Suprapubic skin (tissue), 4 donors: ENCODE results near the gene ATP5MC3. TPM values are rescaled to one million over a fixed set of nuclear protein-coding genes. Genes with fewer than 3 reads are reported as not detected.

Source experiments
- DNase-seq, 2 donors: peaks; one replicate each; pipeline ENCODE4 v3.0.0-alpha.2; 2019; ENCODE audit warnings: low spot score in 2 of 2
- H3K27ac ChIP-seq: fragments of 200-600 bp; sonication (generic); one replicate; pipeline ENCODE4 v1.5.1; 2019
- H3K27me3 ChIP-seq: fragments of 200-600 bp; sonication (generic); one replicate; pipeline ENCODE4 v1.5.1; 2019
- H3K36me3 ChIP-seq: fragments of 200-600 bp; sonication (generic); one replicate; pipeline ENCODE4 v1.5.1; 2019
- H3K4me1 ChIP-seq: fragments of 200-600 bp; sonication (generic); one replicate; pipeline ENCODE4 v1.5.1; 2019
- H3K4me3 ChIP-seq: fragments of 200-600 bp; sonication (generic); one replicate; pipeline ENCODE4 v1.5.1; 2019; ENCODE audit warnings: mild to moderate bottlenecking
- H3K9me3 ChIP-seq: fragments of 200-600 bp; sonication (generic); one replicate; pipeline ENCODE4 v1.5.1; 2019
- CTCF ChIP-seq, 2 donors: fragments of 200-600 bp in 1 of 2; fragments of 450-650 bp in 1 of 2; sonication (generic) in 1 of 2; IDR thresholded peaks; one replicate each; pipeline ENCODE4 v1.5.1; 2016 to 2019; ENCODE audit warnings: antibody characterized with exemption in 2 of 2, mild to moderate bottlenecking in 1 of 2, moderate library complexity in 1 of 2
- EP300 ChIP-seq: sonication (generic); formaldehyde crosslinking; IDR thresholded peaks from one replicate; pipeline ENCODE4 v1.6.1; 2017; ENCODE audit warnings: antibody characterized with exemption
- POLR2A ChIP-seq, 2 donors: fragments of 450-650 bp; IDR thresholded peaks; one replicate each; pipeline ENCODE4 v1.6.1; 2017; ENCODE audit warnings: antibody characterized with exemption in 2 of 2, mild to moderate bottlenecking in 2 of 2, moderate library complexity in 2 of 2
- POLR2AphosphoS5 ChIP-seq, 3 donors: sonication (generic); formaldehyde crosslinking; IDR thresholded peaks; one replicate each; pipeline ENCODE4 v1.6.1; 2017; ENCODE audit warnings: antibody characterized with exemption in 3 of 3
- WGBS: methylation state at CpG from one replicate; pipeline ENCODE4 v1.1.5; 2018; 5-methylcytosine and 5-hydroxymethylcytosine counted together
- total RNA-seq, 4 donors: library from RNA; depleted of rRNA; stranded (reverse); fragments of >200 nt; gene quantifications; one replicate each; pipeline ENCODE4 v1.1.0, GENCODE V29; 2016

The ATP5MC3 gene
- total RNA-seq, 4 donors from 2014 or later: 87.9 to 150 (median 145) TPM

- no peak for DNase-seq
- Histone ChIP-seq H3K9me3 (no peaks in the 10 kb centered on the region), H3K4me1 (no peaks in the 10 kb centered on the region), H3K4me3 (no peak overlapping the region), H3K36me3 (no peaks in the 10 kb centered on the region), H3K27me3 (peaks cover 4% of the 10 kb centered on the region), H3K27ac (no peak overlapping the region)
- TF ChIP-seq POLR2AphosphoS5 (IDR thresholded peaks at IDR 0.05) (no peak), POLR2A (IDR thresholded peaks at IDR 0.05) (no peak), CTCF (IDR thresholded peaks at IDR 0.05) (no peak), EP300 (no peak)
These were observed 37.0 kb upstream of the ATP5MC3 start for GRCh38 chr2:175218551-175218950.

GRCh38 chr2:175207741-175208438 lies 26.4 kb upstream of the ATP5MC3 start:
- no peaks in the 10 kb centered on the region for H3K27me3 ChIP-seq
- H3K9me3 ChIP-seq: no peaks in the 10 kb centered on the region
- no peak for DNase-seq
- H3K4me3 ChIP-seq: no peak overlapping the region
- H3K36me3 ChIP-seq: no peaks in the 10 kb centered on the region
- no peak overlapping the region for H3K27ac ChIP-seq
- H3K4me1 ChIP-seq: no peaks in the 10 kb centered on the region
- TF ChIP-seq CTCF (IDR thresholded peaks at IDR 0.05) (no peak), POLR2AphosphoS5 (IDR thresholded peaks at IDR 0.05) (no peak), POLR2A (IDR thresholded peaks at IDR 0.05) (no peak)
- WGBS: 65% methylated on average over 6 of the region's 6 CpGs

- no peak overlapping the region for H3K27ac ChIP-seq
- H3K27me3 ChIP-seq: no peaks in the 10 kb centered on the region
- H3K36me3 ChIP-seq: no peaks in the 10 kb centered on the region
- no peak overlapping the region for H3K4me3 ChIP-seq
- no peaks in the 10 kb centered on the region for H3K9me3 ChIP-seq
- WGBS: 65% methylated on average over 3 of the region's 3 CpGs
- no peak for TF ChIP-seq POLR2AphosphoS5 (IDR thresholded peaks at IDR 0.05)
- no peak for TF ChIP-seq POLR2A (IDR thresholded peaks at IDR 0.05)
- no peak for TF ChIP-seq CTCF (IDR thresholded peaks at IDR 0.05)
- TF ChIP-seq EP300: no peak
- no peak for DNase-seq
- H3K4me1 ChIP-seq: no peaks in the 10 kb centered on the region
These were observed 25.4 kb upstream of the ATP5MC3 start for GRCh38 chr2:175206866-175207265.

DNA sequence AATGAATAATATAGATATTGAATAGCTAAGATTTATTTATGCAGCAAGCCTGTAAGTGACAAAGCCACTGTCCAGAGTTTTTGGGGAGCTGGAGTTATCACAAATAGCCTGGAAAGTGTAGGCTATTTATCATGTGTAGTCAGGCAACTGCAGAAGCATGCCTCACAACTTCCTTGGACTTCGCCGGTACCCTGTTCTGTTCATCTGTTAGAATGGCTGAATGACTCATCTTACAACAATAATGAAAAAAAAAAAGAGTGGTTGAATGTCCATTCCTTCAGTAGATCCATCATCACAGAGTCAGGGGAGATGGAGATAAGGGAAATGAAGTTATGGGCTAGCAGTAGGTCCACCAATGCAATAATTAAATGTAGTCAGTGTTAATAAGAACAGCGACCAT lies 24.0 kb upstream of the ATP5MC3 start:
- Histone ChIP-seq H3K27ac (no peak overlapping the region), H3K4me1 (no peaks in the 10 kb centered on the region), H3K9me3 (no peaks in the 10 kb centered on the region), H3K4me3 (no peak overlapping the region), H3K36me3 (no peaks in the 10 kb centered on the region), H3K27me3 (no peaks in the 10 kb centered on the region)
- TF ChIP-seq POLR2A (IDR thresholded peaks at IDR 0.05): no peak
- TF ChIP-seq POLR2AphosphoS5 (IDR thresholded peaks at IDR 0.05): no peak
- TF ChIP-seq CTCF (IDR thresholded peaks at IDR 0.05): no peak
- no peak for DNase-seq
- 64% methylated on average over 3 of the region's 3 CpGs for WGBS

DNA sequence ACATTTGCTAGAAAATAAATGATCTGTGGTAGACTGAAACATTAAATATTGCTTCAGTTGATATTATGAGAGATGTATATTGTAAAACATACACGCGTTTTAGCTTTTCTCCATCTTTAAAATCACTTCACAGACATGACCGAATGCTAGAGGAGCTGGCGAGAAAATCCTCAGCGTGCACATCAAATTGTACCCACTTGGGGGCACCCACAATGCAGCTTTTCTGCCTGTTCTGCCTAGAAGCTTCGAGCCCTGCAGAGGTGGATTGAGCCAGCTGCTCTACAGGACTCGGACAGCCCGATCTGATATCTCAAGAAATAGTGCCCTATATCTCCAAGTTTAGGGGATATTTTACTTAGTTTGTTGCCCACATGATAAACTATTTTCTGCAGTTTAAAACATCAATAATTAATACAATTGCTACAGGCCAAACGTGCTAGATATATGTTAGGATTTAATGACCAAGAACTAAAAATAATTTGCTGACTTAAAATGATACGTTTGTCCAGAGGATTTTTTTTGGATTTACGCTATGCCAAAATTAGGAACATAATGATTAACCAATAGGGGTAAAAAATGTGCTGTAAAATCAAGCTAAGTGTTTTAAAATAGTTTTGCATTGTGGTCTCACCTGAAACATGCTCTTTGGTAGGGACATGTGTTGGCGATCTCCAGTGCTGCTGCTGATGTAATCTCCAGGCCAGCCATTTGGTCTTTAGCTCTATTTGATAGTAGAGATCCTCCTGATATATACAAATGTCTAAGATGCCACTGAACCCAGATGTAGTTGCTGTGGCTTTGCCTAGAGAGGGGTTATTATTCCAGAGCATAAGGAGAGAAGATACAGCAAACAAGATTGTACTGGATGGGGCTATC lies 22.3 kb upstream of the ATP5MC3 start:
- WGBS: 40% methylated on average over 12 of the region's 12 CpGs

More for the DNA sequence above, 22.3 kb upstream of the ATP5MC3 start:
- no peak for DNase-seq
- Histone ChIP-seq H3K4me1 (no peaks in the 10 kb centered on the region), H3K4me3 (no peak overlapping the region), H3K9me3 (no peaks in the 10 kb centered on the region), H3K27ac (no peak overlapping the region), H3K27me3 (no peaks in the 10 kb centered on the region), H3K36me3 (no peaks in the 10 kb centered on the region)
- TF ChIP-seq CTCF (IDR thresholded peaks at IDR 0.05): no peak
- no peak for TF ChIP-seq POLR2AphosphoS5 (IDR thresholded peaks at IDR 0.05)
- no peak for TF ChIP-seq EP300
- no peak for TF ChIP-seq POLR2A (IDR thresholded peaks at IDR 0.05)
